PC-9 (cell line): ENCODE data around the gene CELF1.

Source experiments
- EZH2 ChIP-seq: fragments of 200-600 bp; sonication (generic); IDR thresholded peaks from 2 replicates; pipeline ENCODE4 v1.8.0; 2017; ENCODE audit warnings: antibody characterized with exemption, low read depth
- TF ChIP-seq, protein P1 (sequence below): fragments of 200-600 bp; sonication (generic); conservative IDR thresholded peaks from 2 replicates; pipeline ENCODE4 v1.6.1; 2017; ENCODE audit warnings: mixed run types, antibody characterized with exemption, mild to moderate bottlenecking, moderate library complexity

DNA sequence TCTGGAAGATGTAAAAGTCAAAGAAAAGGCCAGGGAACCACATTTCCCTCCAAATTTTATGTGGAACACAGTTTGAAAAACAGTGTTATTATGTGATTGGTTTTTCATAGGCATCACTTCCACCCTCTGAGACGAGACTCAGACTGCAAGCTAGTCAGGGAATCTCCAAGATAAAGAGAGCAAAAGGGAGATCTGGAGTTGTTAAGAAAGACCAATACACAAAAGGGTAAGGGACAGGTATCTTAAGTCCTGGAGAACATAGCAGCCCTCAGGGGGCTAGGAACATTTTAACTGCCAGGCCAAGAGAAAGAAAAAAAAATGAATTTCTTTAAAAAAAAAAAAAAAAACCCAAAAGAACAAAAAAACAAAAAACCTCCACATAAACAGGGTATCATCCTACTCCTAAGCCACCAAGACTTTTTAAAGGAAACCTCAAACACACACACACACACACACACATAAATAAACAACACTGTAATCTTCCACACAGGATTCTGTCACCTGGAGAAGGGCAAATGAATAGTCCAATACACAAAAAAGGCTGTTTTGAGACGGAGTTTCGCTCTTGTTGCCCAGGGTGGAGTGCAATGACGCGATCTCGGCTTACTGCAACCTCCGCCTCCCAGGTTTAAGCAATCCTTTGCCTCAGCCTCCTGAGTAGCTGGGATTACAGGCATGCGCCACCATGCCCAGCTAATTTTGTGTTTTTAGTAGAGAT lies 44.5 kb downstream of the CELF1 start:
- TF ChIP-seq, protein P1, sequence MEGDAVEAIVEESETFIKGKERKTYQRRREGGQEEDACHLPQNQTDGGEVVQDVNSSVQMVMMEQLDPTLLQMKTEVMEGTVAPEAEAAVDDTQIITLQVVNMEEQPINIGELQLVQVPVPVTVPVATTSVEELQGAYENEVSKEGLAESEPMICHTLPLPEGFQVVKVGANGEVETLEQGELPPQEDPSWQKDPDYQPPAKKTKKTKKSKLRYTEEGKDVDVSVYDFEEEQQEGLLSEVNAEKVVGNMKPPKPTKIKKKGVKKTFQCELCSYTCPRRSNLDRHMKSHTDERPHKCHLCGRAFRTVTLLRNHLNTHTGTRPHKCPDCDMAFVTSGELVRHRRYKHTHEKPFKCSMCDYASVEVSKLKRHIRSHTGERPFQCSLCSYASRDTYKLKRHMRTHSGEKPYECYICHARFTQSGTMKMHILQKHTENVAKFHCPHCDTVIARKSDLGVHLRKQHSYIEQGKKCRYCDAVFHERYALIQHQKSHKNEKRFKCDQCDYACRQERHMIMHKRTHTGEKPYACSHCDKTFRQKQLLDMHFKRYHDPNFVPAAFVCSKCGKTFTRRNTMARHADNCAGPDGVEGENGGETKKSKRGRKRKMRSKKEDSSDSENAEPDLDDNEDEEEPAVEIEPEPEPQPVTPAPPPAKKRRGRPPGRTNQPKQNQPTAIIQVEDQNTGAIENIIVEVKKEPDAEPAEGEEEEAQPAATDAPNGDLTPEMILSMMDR, result no peak
- TF ChIP-seq EZH2, result no peak
